ENCODE data around the gene PRKACA.

PRKACA gene

DNA sequence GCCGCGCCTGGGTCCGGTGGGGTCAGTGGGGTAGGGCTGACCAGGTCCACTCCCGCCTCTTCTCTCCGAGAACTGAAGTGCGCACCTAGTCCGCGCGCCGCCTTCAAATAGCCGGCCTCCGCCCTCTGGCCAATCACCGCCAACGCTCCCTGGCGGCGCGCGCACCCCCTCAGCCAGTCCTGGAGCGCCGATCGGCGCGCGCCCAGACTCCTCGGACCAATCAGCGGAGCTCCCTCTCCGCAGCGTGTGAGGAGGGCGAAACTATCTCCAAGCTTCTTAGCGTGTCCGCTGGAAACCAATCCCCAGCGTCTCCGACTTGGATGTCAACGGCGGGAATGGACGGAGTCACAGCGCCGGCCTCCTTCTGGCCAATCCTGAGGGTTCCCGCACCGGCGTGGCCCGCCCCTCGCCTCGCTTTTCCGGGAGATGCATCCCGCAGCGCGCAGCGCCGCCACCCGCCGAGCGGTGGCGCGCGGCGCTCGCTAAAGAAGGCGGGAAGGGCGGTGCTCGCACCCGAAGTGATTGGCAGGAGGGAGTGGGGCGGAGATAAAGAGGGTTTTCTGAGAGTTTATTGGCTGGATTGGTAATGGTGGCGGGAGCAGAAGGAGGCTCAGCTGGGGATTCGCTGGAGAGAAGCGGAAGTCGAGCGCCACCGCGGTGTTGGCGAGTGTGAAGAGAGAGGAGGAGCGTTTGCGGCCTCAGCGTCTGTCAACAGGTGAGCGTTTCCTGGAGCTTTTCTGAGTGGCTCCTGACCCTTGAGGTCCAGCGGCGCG lies 19.1 kb upstream of the PRKACA start, which contains the start of gene ASF1B:
TSS of gene ASF1B (minus strand) at position 81 of the 773 bp plus-strand sequence. CDS start 133 bp downstream, outside the sequence.
- Histone ChIP-seq H3K9ac (ENCODE audit: low read length in 5 of 5) (peak within 1 kb of the TSS; percentile 8 to 88 (median 78)), H3K9me3 (ENCODE audit: control insufficient read depth in 5 of 5, low read length in 5 of 5) (no peaks in the 10 kb centered on the region), H3K27me3 (ENCODE audit: control insufficient read depth in 5 of 5, insufficient read depth in 4 of 5, low read length in 5 of 5) (no peaks in the 10 kb centered on the region), H3K27ac (ENCODE audit: low read depth, low read length) (peak within 1 kb of the TSS; percentile 97), H3K36me3 (ENCODE audit: control insufficient read depth in 5 of 5, insufficient read depth in 5 of 5, low read length in 5 of 5) (no peaks in the 10 kb centered on the region), H3K4me1 (ENCODE audit: control insufficient read depth in 5 of 5, insufficient read depth in 5 of 5, low read length in 5 of 5) (peaks cover 0 to 40% (median 27%) of the 10 kb centered on the region in 5 donors), H3K4me3 (ENCODE audit: low read depth in 1 of 5, low read length in 5 of 5) (peak within 1 kb of the TSS; percentile 76 to 84 (median 80))

DNA sequence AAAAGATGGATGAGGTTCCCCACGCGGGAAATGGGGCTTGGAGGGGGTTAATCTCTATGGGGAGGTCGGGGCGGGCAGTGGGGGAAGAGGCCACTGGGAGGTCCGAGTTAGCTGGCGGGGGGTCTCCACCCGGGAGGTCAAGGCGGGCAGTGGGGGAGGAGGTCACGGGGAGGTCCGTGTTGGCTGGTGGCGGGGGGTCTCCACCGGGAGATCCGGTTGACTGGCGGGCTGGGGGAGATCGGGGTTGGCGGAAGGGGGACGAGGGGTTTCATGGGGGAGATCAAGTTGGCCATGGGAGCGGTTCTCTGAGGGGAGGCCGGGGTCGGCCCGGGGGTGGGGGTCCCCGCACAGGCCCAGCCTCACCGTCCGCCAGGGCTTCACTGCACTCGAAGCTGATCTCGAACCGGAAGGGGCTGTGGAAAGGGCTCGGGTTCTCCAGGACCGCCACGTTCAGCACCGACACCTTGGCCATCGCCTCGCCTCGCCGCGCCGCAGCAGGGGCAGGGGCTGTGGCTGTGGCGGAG lies 18.5 kb upstream of the PRKACA start:
- Histone ChIP-seq H3K27ac (ENCODE audit: low read depth, low read length) (peak overlapping the region; percentile 46), H3K9ac (ENCODE audit: low read length in 5 of 5) (peak overlapping the region in 4 of 5 donors; percentile 59 to 75 (median 67)), H3K36me3 (ENCODE audit: control insufficient read depth in 5 of 5, insufficient read depth in 5 of 5, low read length in 5 of 5) (no peaks in the 10 kb centered on the region), H3K4me1 (ENCODE audit: control insufficient read depth in 5 of 5, insufficient read depth in 5 of 5, low read length in 5 of 5) (peaks cover 0 to 40% (median 27%) of the 10 kb centered on the region in 5 donors), H3K27me3 (ENCODE audit: control insufficient read depth in 5 of 5, insufficient read depth in 4 of 5, low read length in 5 of 5) (no peaks in the 10 kb centered on the region), H3K4me3 (ENCODE audit: low read depth in 1 of 5, low read length in 5 of 5) (peak overlapping the region in 4 of 5 donors; percentile 54 to 79 (median 73)), H3K9me3 (ENCODE audit: control insufficient read depth in 5 of 5, low read length in 5 of 5) (no peaks in the 10 kb centered on the region)

DNA sequence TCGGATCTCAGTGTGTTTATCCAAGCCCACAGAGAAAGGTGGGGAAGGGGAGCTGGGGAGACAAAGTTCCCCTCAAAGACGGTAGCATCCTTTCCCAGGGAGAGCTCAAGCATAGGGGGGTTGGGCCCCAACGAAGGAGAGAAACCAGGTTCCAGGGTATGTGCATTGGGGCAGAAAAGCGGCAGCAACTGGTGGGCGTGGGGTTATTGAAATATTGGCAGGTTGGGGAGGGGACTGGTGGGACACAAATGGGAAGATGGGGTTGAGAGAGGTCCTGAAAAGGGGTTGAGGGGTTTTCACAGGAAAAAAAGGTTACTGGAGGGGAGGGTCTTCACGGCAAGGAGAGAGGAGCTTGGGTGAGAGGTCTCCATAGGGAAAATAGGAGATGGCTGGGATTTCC lies 17.8 kb upstream of the PRKACA start:
- H3K4me3 ChIP-seq (ENCODE audit: low read depth in 1 of 5, low read length in 5 of 5): no peak overlapping the region
- no peak overlapping the region for H3K9ac ChIP-seq (ENCODE audit: low read length in 5 of 5)
- H3K27ac ChIP-seq (ENCODE audit: low read depth, low read length): no peak overlapping the region
- no peaks in the 10 kb centered on the region for H3K36me3 ChIP-seq (ENCODE audit: control insufficient read depth in 5 of 5, insufficient read depth in 5 of 5, low read length in 5 of 5)
- H3K27me3 ChIP-seq (ENCODE audit: control insufficient read depth in 5 of 5, insufficient read depth in 4 of 5, low read length in 5 of 5): no peaks in the 10 kb centered on the region
- no peaks in the 10 kb centered on the region for H3K9me3 ChIP-seq (ENCODE audit: control insufficient read depth in 5 of 5, low read length in 5 of 5)
- peaks cover 0 to 42% (median 27%) of the 10 kb centered on the region in 5 donors for H3K4me1 ChIP-seq (ENCODE audit: control insufficient read depth in 5 of 5, insufficient read depth in 5 of 5, low read length in 5 of 5)

DNA sequence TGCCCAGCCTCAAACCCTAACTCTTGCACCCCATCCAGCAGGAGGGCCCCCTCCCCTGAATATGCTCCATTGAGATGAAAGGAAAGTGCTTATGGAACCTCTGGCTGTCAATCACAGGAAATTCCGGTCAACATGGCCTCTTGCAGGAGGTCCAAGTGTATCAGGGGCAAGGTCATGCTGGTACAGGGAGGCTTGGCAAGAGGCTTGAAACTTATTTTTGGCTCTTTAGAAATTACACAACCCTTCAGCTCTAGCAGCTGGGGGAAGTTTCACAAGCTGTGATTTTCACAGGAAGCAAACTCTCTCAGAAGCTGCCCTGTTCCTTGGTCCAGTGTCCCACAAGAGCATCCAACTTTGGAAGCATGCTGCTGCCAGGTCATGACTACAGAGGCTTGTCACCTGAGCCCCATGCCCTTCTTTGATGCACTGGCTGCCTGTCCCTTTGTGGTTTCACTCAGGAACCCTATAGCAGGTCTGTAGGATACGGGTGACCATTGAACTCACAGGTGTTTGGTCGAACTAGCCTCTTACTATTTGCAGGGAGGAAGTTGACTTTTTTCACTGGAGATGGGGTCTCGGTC lies 10.5 kb upstream of the PRKACA start:
- Histone ChIP-seq H3K27ac (ENCODE audit: low read depth, low read length) (peak overlapping the region; percentile 86), H3K36me3 (ENCODE audit: control insufficient read depth in 5 of 5, insufficient read depth in 5 of 5, low read length in 5 of 5) (no peaks in the 10 kb centered on the region), H3K9me3 (ENCODE audit: control insufficient read depth in 5 of 5, low read length in 5 of 5) (no peaks in the 10 kb centered on the region), H3K4me3 (ENCODE audit: low read depth in 1 of 5, low read length in 5 of 5) (no peak overlapping the region), H3K9ac (ENCODE audit: low read length in 5 of 5) (peak overlapping the region in 1 of 5 donors; percentile 38), H3K27me3 (ENCODE audit: control insufficient read depth in 5 of 5, insufficient read depth in 4 of 5, low read length in 5 of 5) (no peaks in the 10 kb centered on the region), H3K4me1 (ENCODE audit: control insufficient read depth in 5 of 5, insufficient read depth in 5 of 5, low read length in 5 of 5) (peaks cover 9 to 32% (median 27%) of the 10 kb centered on the region in 5 donors)

DNA sequence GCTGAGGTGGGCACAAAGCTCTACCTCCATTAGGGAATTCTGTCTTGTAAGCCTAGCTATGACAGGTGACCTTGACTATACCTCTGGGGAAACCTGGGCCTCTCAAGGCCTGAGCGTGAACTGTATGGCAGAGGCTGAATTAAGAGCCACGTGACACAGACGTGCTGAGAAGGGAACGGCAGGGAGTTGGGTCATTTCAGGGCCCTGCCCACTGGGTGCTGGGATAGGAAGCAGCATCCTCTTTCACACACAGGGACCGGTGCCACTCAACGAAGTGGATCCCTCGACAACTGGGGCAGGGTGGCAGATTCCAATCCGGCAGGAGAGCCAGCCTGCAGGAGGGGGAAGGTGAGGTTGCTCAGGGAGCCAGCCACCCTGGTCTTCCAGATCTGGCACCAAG lies 9.6 kb upstream of the PRKACA start:
- peak overlapping the region; percentile 86 for H3K27ac ChIP-seq (ENCODE audit: low read depth, low read length)

DNA sequence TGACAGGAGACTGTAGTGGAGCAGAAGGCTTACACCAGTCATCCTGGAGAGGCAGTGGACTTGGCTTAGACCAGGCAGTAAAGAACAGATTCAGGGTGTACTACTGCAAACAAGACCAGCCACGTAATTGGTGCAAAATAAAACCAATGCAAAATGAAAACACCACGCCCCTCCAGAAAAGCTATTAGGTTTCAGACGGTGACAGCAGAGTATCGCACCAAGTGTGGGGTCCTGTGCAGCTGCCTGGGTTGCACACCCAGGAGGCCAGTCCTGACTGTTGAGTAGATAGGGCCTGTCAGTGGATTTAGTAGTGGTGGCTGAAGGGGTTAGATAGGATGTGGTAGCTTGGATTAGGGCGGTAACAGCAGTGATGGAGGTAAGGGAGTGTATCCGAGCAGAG lies 5.4 kb upstream of the PRKACA start:
- H3K9me3 ChIP-seq (ENCODE audit: control insufficient read depth in 5 of 5, low read length in 5 of 5): no peaks in the 10 kb centered on the region
- H3K27me3 ChIP-seq (ENCODE audit: control insufficient read depth in 5 of 5, insufficient read depth in 4 of 5, low read length in 5 of 5): no peaks in the 10 kb centered on the region
- H3K9ac ChIP-seq (ENCODE audit: low read length in 5 of 5): no peak overlapping the region
- peaks cover 15 to 43% (median 38%) of the 10 kb centered on the region in 5 donors for H3K4me1 ChIP-seq (ENCODE audit: control insufficient read depth in 5 of 5, insufficient read depth in 5 of 5, low read length in 5 of 5)
- no peaks in the 10 kb centered on the region for H3K36me3 ChIP-seq (ENCODE audit: control insufficient read depth in 5 of 5, insufficient read depth in 5 of 5, low read length in 5 of 5)
- no peak overlapping the region for H3K4me3 ChIP-seq (ENCODE audit: low read depth in 1 of 5, low read length in 5 of 5)
- no peak overlapping the region for H3K27ac ChIP-seq (ENCODE audit: low read depth, low read length)

More for the DNA sequence above, 9.6 kb upstream of the PRKACA start:
- Histone ChIP-seq H3K4me1 (ENCODE audit: control insufficient read depth in 5 of 5, insufficient read depth in 5 of 5, low read length in 5 of 5) (peaks cover 9 to 32% (median 27%) of the 10 kb centered on the region in 5 donors), H3K36me3 (ENCODE audit: control insufficient read depth in 5 of 5, insufficient read depth in 5 of 5, low read length in 5 of 5) (no peaks in the 10 kb centered on the region), H3K4me3 (ENCODE audit: low read depth in 1 of 5, low read length in 5 of 5) (no peak overlapping the region), H3K9me3 (ENCODE audit: control insufficient read depth in 5 of 5, low read length in 5 of 5) (no peaks in the 10 kb centered on the region), H3K27me3 (ENCODE audit: control insufficient read depth in 5 of 5, insufficient read depth in 4 of 5, low read length in 5 of 5) (no peaks in the 10 kb centered on the region), H3K9ac (ENCODE audit: low read length in 5 of 5) (peak overlapping the region in 3 of 5 donors; percentile 2 to 19 (median 16))

DNA sequence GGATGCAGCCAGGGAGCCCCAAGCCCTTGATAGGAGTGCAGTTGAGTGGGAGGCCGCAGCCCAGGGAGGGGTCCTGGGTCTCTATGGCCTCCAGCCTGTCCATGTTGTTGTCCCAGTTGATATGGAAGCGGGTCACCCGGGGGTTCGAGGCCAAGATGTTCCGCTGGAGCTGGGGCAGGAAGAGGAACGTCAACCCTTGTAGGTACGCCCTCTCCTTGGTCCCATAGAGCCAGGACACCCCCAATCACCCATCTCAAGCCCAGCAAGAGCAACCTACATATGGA lies 2.9 kb upstream of the PRKACA start:
- peaks cover 18 to 47% (median 41%) of the 10 kb centered on the region in 5 donors for H3K4me1 ChIP-seq (ENCODE audit: control insufficient read depth in 5 of 5, insufficient read depth in 5 of 5, low read length in 5 of 5)
- H3K27me3 ChIP-seq (ENCODE audit: control insufficient read depth in 5 of 5, insufficient read depth in 4 of 5, low read length in 5 of 5): no peaks in the 10 kb centered on the region
- peak overlapping the region; percentile 99 for H3K27ac ChIP-seq (ENCODE audit: low read depth, low read length)
- H3K9ac ChIP-seq (ENCODE audit: low read length in 5 of 5): peak overlapping the region in 2 of 5 donors; percentile 37 to 91
- H3K9me3 ChIP-seq (ENCODE audit: control insufficient read depth in 5 of 5, low read length in 5 of 5): no peaks in the 10 kb centered on the region
- H3K36me3 ChIP-seq (ENCODE audit: control insufficient read depth in 5 of 5, insufficient read depth in 5 of 5, low read length in 5 of 5): no peaks in the 10 kb centered on the region
- H3K4me3 ChIP-seq (ENCODE audit: low read depth in 1 of 5, low read length in 5 of 5): no peak overlapping the region

DNA sequence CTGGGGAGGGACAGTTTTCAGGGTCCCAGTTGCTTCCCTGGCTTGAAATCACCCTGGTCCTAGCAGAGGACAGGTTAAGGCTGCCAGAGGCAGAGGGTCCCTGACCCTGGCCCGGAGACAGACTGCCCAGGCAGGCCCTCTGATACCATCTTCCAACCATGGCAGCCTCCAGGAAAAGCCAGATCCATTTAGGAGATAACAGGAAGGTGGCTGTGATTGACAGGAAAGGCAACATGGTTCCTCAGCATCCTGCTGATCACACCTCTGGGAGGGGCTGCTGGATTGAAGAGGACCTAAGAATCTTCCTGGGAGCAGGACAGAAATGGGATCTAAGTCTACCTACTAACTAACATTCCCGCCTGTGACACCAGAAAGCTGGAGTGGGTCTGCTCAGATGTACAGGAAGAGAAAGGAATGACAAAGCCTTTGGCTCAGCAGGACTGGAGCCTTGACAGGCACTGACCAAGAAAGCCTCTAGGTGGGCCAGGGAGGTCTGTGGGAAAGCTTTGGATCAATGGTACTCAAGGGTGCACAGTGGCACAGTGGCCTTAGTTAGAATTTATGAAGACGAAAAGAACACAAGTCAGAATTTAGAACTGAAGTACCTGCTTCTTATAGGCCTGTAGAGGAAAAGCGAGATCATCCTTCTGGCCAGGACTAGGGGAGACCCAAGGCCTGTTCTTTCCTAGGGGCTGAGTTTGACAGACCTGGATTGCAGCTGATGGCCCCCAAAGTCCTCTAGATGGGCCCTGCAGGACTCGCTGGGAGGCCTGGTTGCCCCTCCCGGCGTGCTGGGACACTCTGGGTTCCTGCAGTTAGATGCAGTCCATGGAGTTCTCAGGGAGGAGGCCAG lies 2.3 kb upstream of the PRKACA start:
- peaks cover 18 to 52% (median 47%) of the 10 kb centered on the region in 5 donors for H3K4me1 ChIP-seq (ENCODE audit: control insufficient read depth in 5 of 5, insufficient read depth in 5 of 5, low read length in 5 of 5)
- peak overlapping the region; percentile 56 to 98 (median 87) for H3K9ac ChIP-seq (ENCODE audit: low read length in 5 of 5)
- H3K36me3 ChIP-seq (ENCODE audit: control insufficient read depth in 5 of 5, insufficient read depth in 5 of 5, low read length in 5 of 5): no peaks in the 10 kb centered on the region
- H3K9me3 ChIP-seq (ENCODE audit: control insufficient read depth in 5 of 5, low read length in 5 of 5): no peaks in the 10 kb centered on the region
- H3K27ac ChIP-seq (ENCODE audit: low read depth, low read length): peak overlapping the region; percentile 99
- H3K27me3 ChIP-seq (ENCODE audit: control insufficient read depth in 5 of 5, insufficient read depth in 4 of 5, low read length in 5 of 5): no peaks in the 10 kb centered on the region
- peak overlapping the region in 1 of 5 donors; percentile 69 for H3K4me3 ChIP-seq (ENCODE audit: low read depth in 1 of 5, low read length in 5 of 5)

DNA sequence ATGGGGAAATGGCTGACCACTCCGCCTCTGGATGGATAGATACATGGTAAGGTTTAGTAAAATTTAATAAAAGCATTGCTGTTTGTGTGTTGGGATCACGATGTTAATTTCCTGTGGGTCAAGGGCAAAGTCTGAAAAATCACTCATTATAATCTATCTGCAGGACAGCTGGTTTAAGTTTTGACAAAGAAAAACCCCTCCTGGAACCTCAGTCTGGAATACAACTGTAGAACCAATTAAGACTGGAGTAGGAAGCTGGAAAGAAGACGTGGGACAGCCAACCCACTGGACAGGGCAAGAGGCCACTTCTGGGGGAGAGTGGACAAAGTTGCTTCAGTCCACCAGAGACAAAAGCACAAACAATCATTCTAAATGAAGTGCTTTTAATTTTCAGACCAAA lies 1.6 kb upstream of the PRKACA start:
- Histone ChIP-seq H3K4me1 (ENCODE audit: control insufficient read depth in 5 of 5, insufficient read depth in 5 of 5, low read length in 5 of 5) (peaks cover 20 to 60% (median 54%) of the 10 kb centered on the region in 5 donors), H3K27ac (ENCODE audit: low read depth, low read length) (peak overlapping the region; percentile 99), H3K36me3 (ENCODE audit: control insufficient read depth in 5 of 5, insufficient read depth in 5 of 5, low read length in 5 of 5) (no peaks in the 10 kb centered on the region), H3K27me3 (ENCODE audit: control insufficient read depth in 5 of 5, insufficient read depth in 4 of 5, low read length in 5 of 5) (no peaks in the 10 kb centered on the region), H3K4me3 (ENCODE audit: low read depth in 1 of 5, low read length in 5 of 5) (peak overlapping the region; percentile 40 to 83 (median 69)), H3K9me3 (ENCODE audit: control insufficient read depth in 5 of 5, low read length in 5 of 5) (no peaks in the 10 kb centered on the region), H3K9ac (ENCODE audit: low read length in 5 of 5) (peak overlapping the region; percentile 74 to 98 (median 87))

Data from subcutaneous abdominal adipose tissue (tissue), 5 donors.